Upper lobe of left lung (tissue), 4 donors: ENCODE measurements around the gene C1orf198.

Source experiments
- CTCF ChIP-seq, 6 experiments: fragments of 450-650 bp in 4 of 6; fragments of 200-600 bp in 2 of 6; sonication (generic) in 2 of 6; IDR thresholded peaks; one replicate each; pipeline ENCODE4 v1.5.1; 2016 to 2019; ENCODE audit warnings: antibody characterized with exemption in 6 of 6
- POLR2A ChIP-seq, 4 donors: fragments of 450-650 bp; IDR thresholded peaks; one replicate each; pipeline ENCODE4 v1.5.1; 2016 to 2017; ENCODE audit warnings: antibody characterized with exemption in 4 of 4, mild to moderate bottlenecking in 2 of 4

- no peak for TF ChIP-seq CTCF (IDR thresholded peaks at IDR 0.05)
- no peak for TF ChIP-seq POLR2A (IDR thresholded peaks at IDR 0.05)
Measured at GRCh38 chr1:230825761-230826160, 42.6 kb downstream of the C1orf198 start.
